K562 (cell line): ENCODE data around the gene GOPC. TPM values are rescaled to one million over a fixed set of nuclear protein-coding genes. Genes with fewer than 3 reads are reported as not detected.
A peak's percentile ranks its signal among the peaks of the same experiment; 100 is the strongest.

Experiments
- ARID1B ChIP-seq: fragments of 450-650 bp; IDR thresholded peaks from 2 replicates; pipeline ENCODE4 v1.6.1; 2016; ENCODE audit warnings: antibody characterized with exemption, mild to moderate bottlenecking, inconsistent platforms
- C11orf30 ChIP-seq: fragments of 450-650 bp; IDR thresholded peaks from 2 replicates; pipeline ENCODE4 v1.6.1; 2016; ENCODE audit warnings: low read depth, mild to moderate bottlenecking
- GATA2 ChIP-seq: sonication (generic); formaldehyde crosslinking; IDR thresholded peaks from 2 replicates; pipeline ENCODE4 v1.4.0; 2020; ENCODE audit warnings: mild to moderate bottlenecking, missing genetic modification reagents
- HBP1 ChIP-seq: fragments of 450-650 bp; formaldehyde crosslinking; IDR thresholded peaks from 2 replicates; pipeline ENCODE4 v1.4.0; 2022; ENCODE audit warnings: missing genetic modification characterization
- HMGN3 ChIP-seq: IDR thresholded peaks from 2 replicates; pipeline ENCODE4 v1.6.1; 2011; ENCODE audit warnings: borderline replicate concordance, low read depth, mild to moderate bottlenecking, mixed read lengths, low read length; ENCODE audit not compliant: insufficient read length; ENCODE audit errors: extremely low read depth
- MBD1 ChIP-seq: fragments of 250-450 bp; sonication (Bioruptor Pico); IDR thresholded peaks from 2 replicates; pipeline ENCODE4 v1.8.0; 2022; ENCODE audit warnings: inconsistent platforms
- MECOM ChIP-seq: fragments of 250-450 bp; sonication (Bioruptor Pico); IDR thresholded peaks from 2 replicates; pipeline ENCODE4 v1.8.0; 2022; ENCODE audit warnings: inconsistent platforms
- MEIS2 ChIP-seq: fragments of 450-650 bp; IDR thresholded peaks from 2 replicates; pipeline ENCODE4 v1.6.1; 2014; ENCODE audit warnings: mild to moderate bottlenecking; ENCODE audit not compliant: partially characterized antibody
- NONO ChIP-seq, 2 experiments: fragments of 200-400 bp in 1 of 2; fragments of 450-650 bp in 1 of 2; formaldehyde crosslinking in 1 of 2; IDR thresholded peaks; 2 replicates each; pipeline ENCODE4 v1.6.1; 2017; ENCODE audit warnings: low read depth in 2 of 2, mild to moderate bottlenecking in 2 of 2, moderate library complexity in 2 of 2, low read length in 1 of 2
- PHF8 ChIP-seq: fragments of 200-600 bp; sonication (generic); IDR thresholded peaks from 2 replicates; pipeline ENCODE4 v1.6.1; 2012; ENCODE audit warnings: mixed run types, mild to moderate bottlenecking, inconsistent platforms, low read length, moderate library complexity, borderline replicate concordance
- SIN3A ChIP-seq, 2 experiments: fragments of 150-350 bp in 1 of 2; IDR thresholded peaks; 2 replicates each; pipeline ENCODE4 v1.6.1; 2011 to 2016; ENCODE audit warnings: borderline replicate concordance in 2 of 2, low read depth in 2 of 2, low read length in 2 of 2, mild to moderate bottlenecking in 2 of 2, moderate library complexity in 2 of 2; ENCODE audit not compliant: control insufficient read depth in 1 of 2
- SMAD4 ChIP-seq: fragments of 250-450 bp; sonication (Bioruptor Pico); conservative IDR thresholded peaks from 2 replicates; pipeline ENCODE4 v1.8.0; 2021; ENCODE audit warnings: inconsistent platforms, mild to moderate bottlenecking, moderate library complexity
- SMARCA4 ChIP-seq: fragments of 450-650 bp; IDR thresholded peaks from 2 replicates; pipeline ENCODE4 v1.6.1; 2016
- SMARCE1 ChIP-seq: fragments of 450-650 bp; IDR thresholded peaks from 2 replicates; pipeline ENCODE4 v1.7.1; 2016; ENCODE audit warnings: mild to moderate bottlenecking
- TEAD1 ChIP-seq, 2 experiments: fragments of 450-650 bp in 1 of 2; sonication (generic) in 1 of 2; formaldehyde crosslinking; IDR thresholded peaks; 2 replicates each; pipeline versions ENCODE4 v1.4.0 to v1.8.0; 2020 to 2022; ENCODE audit warnings: mild to moderate bottlenecking in 2 of 2, missing genetic modification reagents in 1 of 2
- ZC3H8 ChIP-seq: fragments of 450-650 bp; IDR thresholded peaks from 2 replicates; pipeline ENCODE4 v1.6.1; 2017
- ZNF551 ChIP-seq: fragments of 250-450 bp; sonication (Bioruptor Pico); IDR thresholded peaks from 2 replicates; pipeline ENCODE4 v1.5.0; 2021; ENCODE audit warnings: mild to moderate bottlenecking, moderate library complexity
- ZNF561 ChIP-seq: fragments of 450-650 bp; formaldehyde crosslinking; conservative IDR thresholded peaks from 2 replicates; pipeline ENCODE4 v1.4.0; 2020; ENCODE audit warnings: mild to moderate bottlenecking, moderate library complexity
- ZNF584 ChIP-seq: fragments of 200-800 bp; sonication (Bioruptor generic); IDR thresholded peaks from 2 replicates; pipeline ENCODE4 v1.6.1; 2016; ENCODE audit warnings: low read depth, mild to moderate bottlenecking, missing genetic modification characterization, missing compliant biosample characterization
- ZNF766 ChIP-seq: fragments of 200-800 bp; sonication (Bioruptor generic); conservative IDR thresholded peaks from 2 replicates; pipeline ENCODE4 v1.6.1; 2016; ENCODE audit warnings: missing genetic modification characterization, missing compliant biosample characterization
- ZNF780A ChIP-seq: fragments of 250-450 bp; sonication (Bioruptor Pico); IDR thresholded peaks from 2 replicates; pipeline ENCODE4 v1.5.0; 2021; ENCODE audit warnings: mild to moderate bottlenecking
- ZSCAN32 ChIP-seq: fragments of 450-650 bp; formaldehyde crosslinking; IDR thresholded peaks from 2 replicates; pipeline ENCODE4 v1.4.0; 2020; ENCODE audit warnings: mild to moderate bottlenecking, moderate library complexity
- polyA plus RNA-seq, 8 experiments: library from polyadenylated mRNA; depleted of rRNA in 4 of 8; stranded (reverse) in 5 of 8; unstranded in 3 of 8; fragments of >200 nt; fragmentation: Nextera tagmentation in 2 of 8; fragmentation: Illumina TruSeq in 1 of 8; extraction: Ambion mirVana in 2 of 8; extraction: Trizol in 1 of 8; gene quantifications; 2 replicates each; pipeline versions ENCODE4 v1.2.1 to v1.2.3, GENCODE V29; 2011 to 2014; ENCODE audit warnings: inconsistent platforms in 1 of 8, missing spikeins in 1 of 8
- total RNA-seq, 7 experiments: library from RNA; depleted of rRNA in 6 of 7; stranded (reverse); fragments of >200 nt in 6 of 7; fragmentation: Illumina TruSeq in 2 of 7; extraction: Trizol in 2 of 7; gene quantifications; 2 replicates each; pipeline versions ENCODE4 v1.2.1 to v1.2.3, GENCODE V29; 2011 to 2021; ENCODE audit warnings: low replicate concordance in 1 of 7
- TF ChIP-seq, protein P1 (sequence below): fragments of 450-650 bp; IDR thresholded peaks from 2 replicates; pipeline ENCODE4 v1.6.1; 2016; ENCODE audit warnings: low read depth, mild to moderate bottlenecking, moderate library complexity
- TF ChIP-seq, protein P2 (sequence below): fragments of 250-450 bp; sonication (Bioruptor Pico); IDR thresholded peaks from 2 replicates; pipeline ENCODE4 v1.5.0; 2022; ENCODE audit warnings: mild to moderate bottlenecking

The GOPC gene
- total and polyA plus RNA-seq, 9 of the 15 experiments (the other 6 are each of a cell fraction or from before 2014, with no cell fraction given), result 10.0 to 32.2 (median 25.6) TPM

GRCh38 chr6:117536317-117536716 lies 66.0 kb downstream of the GOPC start (continued):
- no peak for TF ChIP-seq MEIS2
- TF ChIP-seq ZC3H8, result no peak
- no peak for TF ChIP-seq ZNF766 (CRISPR knock-in tag)
- TF ChIP-seq ZNF551 (CRISPR knock-in tag), result no peak
- TF ChIP-seq ARID1B, result peak; percentile 58; the same call in 1 of the 2 replicates
- TF ChIP-seq SMAD4 (CRISPR knock-in tag), result peak; percentile 67
- TF ChIP-seq NONO (IDR thresholded peaks at IDR 0.05; ENCODE audit: low read depth in 2 of 2, low read length in 1 of 2), result no peak
- TF ChIP-seq, protein P1, sequence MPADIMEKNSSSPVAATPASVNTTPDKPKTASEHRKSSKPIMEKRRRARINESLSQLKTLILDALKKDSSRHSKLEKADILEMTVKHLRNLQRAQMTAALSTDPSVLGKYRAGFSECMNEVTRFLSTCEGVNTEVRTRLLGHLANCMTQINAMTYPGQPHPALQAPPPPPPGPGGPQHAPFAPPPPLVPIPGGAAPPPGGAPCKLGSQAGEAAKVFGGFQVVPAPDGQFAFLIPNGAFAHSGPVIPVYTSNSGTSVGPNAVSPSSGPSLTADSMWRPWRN, result 0 out of 2 replicates have a peak, but pooled peaks have one; percentile 29
- no peak for TF ChIP-seq ZNF780A (CRISPR knock-in tag)
- no peak for TF ChIP-seq SIN3A (IDR thresholded peaks at IDR 0.05; ENCODE audit: borderline replicate concordance in 2 of 2, control insufficient read depth in 1 of 2, low read depth in 2 of 2, low read length in 2 of 2)
- TF ChIP-seq SMARCA4, result peak; percentile 64; the same call in 1 of the 2 replicates
- no peak for TF ChIP-seq HMGN3
- TF ChIP-seq, protein P2, sequence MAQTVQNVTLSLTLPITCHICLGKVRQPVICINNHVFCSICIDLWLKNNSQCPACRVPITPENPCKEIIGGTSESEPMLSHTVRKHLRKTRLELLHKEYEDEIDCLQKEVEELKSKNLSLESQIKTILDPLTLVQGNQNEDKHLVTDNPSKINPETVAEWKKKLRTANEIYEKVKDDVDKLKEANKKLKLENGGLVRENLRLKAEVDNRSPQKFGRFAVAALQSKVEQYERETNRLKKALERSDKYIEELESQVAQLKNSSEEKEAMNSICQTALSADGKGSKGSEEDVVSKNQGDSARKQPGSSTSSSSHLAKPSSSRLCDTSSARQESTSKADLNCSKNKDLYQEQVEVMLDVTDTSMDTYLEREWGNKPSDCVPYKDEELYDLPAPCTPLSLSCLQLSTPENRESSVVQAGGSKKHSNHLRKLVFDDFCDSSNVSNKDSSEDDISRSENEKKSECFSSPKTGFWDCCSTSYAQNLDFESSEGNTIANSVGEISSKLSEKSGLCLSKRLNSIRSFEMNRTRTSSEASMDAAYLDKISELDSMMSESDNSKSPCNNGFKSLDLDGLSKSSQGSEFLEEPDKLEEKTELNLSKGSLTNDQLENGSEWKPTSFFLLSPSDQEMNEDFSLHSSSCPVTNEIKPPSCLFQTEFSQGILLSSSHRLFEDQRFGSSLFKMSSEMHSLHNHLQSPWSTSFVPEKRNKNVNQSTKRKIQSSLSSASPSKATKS (CRISPR knock-in tag), result no peak
- no peak for TF ChIP-seq ZNF584 (CRISPR knock-in tag)
- TF ChIP-seq HBP1 (CRISPR knock-in tag), result no peak
- no peak for TF ChIP-seq C11orf30
- peak in 1 of 2 experiments; percentile 81; a peak in 2 of 4 replicates for TF ChIP-seq TEAD1 (CRISPR knock-in tag; IDR thresholded peaks at IDR 0.05)
- peak; percentile 43; the same call in 1 of the 2 replicates for TF ChIP-seq SMARCE1
- TF ChIP-seq ZSCAN32 (CRISPR knock-in tag), result peak; percentile 93
- TF ChIP-seq GATA2, result no peak
- 0 out of 2 replicates have a peak, but pooled peaks have one; percentile 42 for TF ChIP-seq MECOM (CRISPR knock-in tag)
- no peak for TF ChIP-seq PHF8
- TF ChIP-seq ZNF561 (CRISPR knock-in tag), result no peak
- no peak for TF ChIP-seq MBD1 (CRISPR knock-in tag)
